Measurements from ENCODE around the gene TPRG1L.

DNA sequence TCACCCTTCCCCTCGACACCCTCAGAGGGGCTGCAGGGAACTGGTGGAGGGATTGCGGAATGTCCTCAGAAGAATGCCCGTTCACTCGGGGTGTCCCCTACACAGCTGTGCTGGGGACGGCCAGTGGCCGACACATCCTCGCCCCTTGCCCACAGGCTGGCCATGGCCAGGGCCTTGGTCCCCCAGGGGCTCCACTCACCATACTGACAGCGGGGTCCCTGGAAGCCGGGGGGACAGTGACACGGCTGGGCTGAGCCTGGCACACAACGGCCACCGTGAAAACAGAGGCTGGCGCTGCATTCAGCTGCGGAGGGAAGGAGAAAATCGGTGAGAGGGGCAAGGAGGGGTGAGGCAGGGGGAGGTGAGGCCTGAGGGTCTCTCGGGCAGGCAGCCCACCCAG is 45.2 kb upstream of the TPRG1L start:
- TF ChIP-seq, protein P1, sequence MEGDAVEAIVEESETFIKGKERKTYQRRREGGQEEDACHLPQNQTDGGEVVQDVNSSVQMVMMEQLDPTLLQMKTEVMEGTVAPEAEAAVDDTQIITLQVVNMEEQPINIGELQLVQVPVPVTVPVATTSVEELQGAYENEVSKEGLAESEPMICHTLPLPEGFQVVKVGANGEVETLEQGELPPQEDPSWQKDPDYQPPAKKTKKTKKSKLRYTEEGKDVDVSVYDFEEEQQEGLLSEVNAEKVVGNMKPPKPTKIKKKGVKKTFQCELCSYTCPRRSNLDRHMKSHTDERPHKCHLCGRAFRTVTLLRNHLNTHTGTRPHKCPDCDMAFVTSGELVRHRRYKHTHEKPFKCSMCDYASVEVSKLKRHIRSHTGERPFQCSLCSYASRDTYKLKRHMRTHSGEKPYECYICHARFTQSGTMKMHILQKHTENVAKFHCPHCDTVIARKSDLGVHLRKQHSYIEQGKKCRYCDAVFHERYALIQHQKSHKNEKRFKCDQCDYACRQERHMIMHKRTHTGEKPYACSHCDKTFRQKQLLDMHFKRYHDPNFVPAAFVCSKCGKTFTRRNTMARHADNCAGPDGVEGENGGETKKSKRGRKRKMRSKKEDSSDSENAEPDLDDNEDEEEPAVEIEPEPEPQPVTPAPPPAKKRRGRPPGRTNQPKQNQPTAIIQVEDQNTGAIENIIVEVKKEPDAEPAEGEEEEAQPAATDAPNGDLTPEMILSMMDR (IDR thresholded peaks at IDR 0.05): no peak
- no peak for TF ChIP-seq POLR2A (IDR thresholded peaks at IDR 0.05)

All from body of pancreas (tissue), 4 donors.